Activated CD4-positive, alpha-beta memory T cell treated with anti-CD3 and anti-CD28 coated beads, Interleukin-2, amount 10 ng/mL, durations not matched to agents 7 days and 5 days (primary cell): ENCODE measurements around the gene PRKAR2A. TPM values are rescaled to one million over a fixed set of nuclear protein-coding genes. Genes with fewer than 3 reads are reported as not detected.
"Not testable (repeated sequence)": the region's sequence is repeated elsewhere in the genome, so short reads cannot be mapped to it uniquely, and the experiment has no call there.

Source experiments
- CTCF ChIA-PET: fragments of 350-600 bp; sonication (Branson Sonifier 250); formaldehyde crosslinking; loops from one replicate; lab custom pipeline; 2021; ENCODE audit warnings: antibody characterized with exemption, inconsistent platforms; lab: Charles Lee
- POLR2A ChIA-PET: fragments of 350-600 bp; sonication (Branson Sonifier 250); formaldehyde crosslinking; loops from one replicate; lab custom pipeline; 2021; ENCODE audit warnings: antibody characterized with exemption; lab: Charles Lee
- DNase-seq: peaks from one replicate; pipeline ENCODE4 v3.0.0-alpha.2; 2020
- H3K27ac Mint-ChIP-seq: one replicate; pipeline ENCODE4 v1.8.0; 2021; ENCODE audit warnings: mild to moderate bottlenecking, mixed read lengths
- H3K27me3 Mint-ChIP-seq: one replicate; pipeline ENCODE4 v1.8.0; 2021; ENCODE audit warnings: mixed read lengths
- H3K36me3 Mint-ChIP-seq: one replicate; pipeline ENCODE4 v1.8.0; 2021; ENCODE audit warnings: low read depth, mixed read lengths
- H3K4me1 Mint-ChIP-seq: one replicate; pipeline ENCODE4 v1.8.0; 2021; ENCODE audit warnings: mixed read lengths
- H3K4me3 Mint-ChIP-seq: one replicate; pipeline ENCODE4 v1.8.0; 2021; ENCODE audit warnings: mild to moderate bottlenecking, mixed read lengths
- H3K9me3 Mint-ChIP-seq: one replicate; pipeline ENCODE4 v1.8.0; 2021; ENCODE audit warnings: mixed read lengths
- total RNA-seq, 2 experiments: library from RNA; stranded (reverse); gene quantifications; one replicate each; pipeline ENCODE4 v1.2.3, GENCODE V29; 2021

The PRKAR2A gene
- total RNA-seq, 2 experiments from 2014 or later: 28.3 to 29.7 TPM

- POLR2A ChIA-PET, H3K4me1 Mint-ChIP-seq, H3K4me3 Mint-ChIP-seq, H3K36me3 Mint-ChIP-seq, H3K27ac Mint-ChIP-seq, H3K27me3 Mint-ChIP-seq, DNase-seq, H3K9me3 Mint-ChIP-seq: not testable (repeated sequence)
- CTCF ChIA-PET: interaction anchor here (1.9 to 3.2 kb wide), 2 partner anchors 18 to 253 kb away, joined by 5 to 11 read pairs; partner anchors contain the start of gene IP6K2
These were observed 112.5 kb downstream of the PRKAR2A start for GRCh38 chr3:48735075-48735767.

- POLR2A ChIA-PET, H3K27me3 Mint-ChIP-seq: not testable (repeated sequence)
These were observed 113.1 kb downstream of the PRKAR2A start for GRCh38 chr3:48734541-48734940.

GRCh38 chr3:48733752-48734518 is 113.7 kb downstream of the PRKAR2A start:
- H3K27ac Mint-ChIP-seq, H3K36me3 Mint-ChIP-seq, DNase-seq, POLR2A ChIA-PET, H3K27me3 Mint-ChIP-seq, H3K4me1 Mint-ChIP-seq, H3K9me3 Mint-ChIP-seq, H3K4me3 Mint-ChIP-seq, CTCF ChIA-PET: not testable (repeated sequence)

More at GRCh38 chr3:48734541-48734940, 113.1 kb downstream of the PRKAR2A start:
- DNase-seq, CTCF ChIA-PET, H3K9me3 Mint-ChIP-seq, H3K4me3 Mint-ChIP-seq, H3K4me1 Mint-ChIP-seq, H3K36me3 Mint-ChIP-seq, H3K27ac Mint-ChIP-seq: not testable (repeated sequence)

GRCh38 chr3:48727511-48727910 is 120.2 kb downstream of the PRKAR2A start:
- POLR2A ChIA-PET: interaction anchor here (1.4 kb wide), 1 partner anchor 10 kb away, joined by 4 read pairs; the partner anchor contains the start of gene IP6K2
- peaks cover 8% of the 10 kb centered on the region for H3K27me3 Mint-ChIP-seq
- no peak for DNase-seq
- H3K4me3 Mint-ChIP-seq: no peak overlapping the region
- CTCF ChIA-PET: interaction anchor here (0.8 kb wide), 1 partner anchor 10 kb away, joined by 3 read pairs; the partner anchor contains the start of gene IP6K2
- no peak overlapping the region for H3K27ac Mint-ChIP-seq
- H3K9me3 Mint-ChIP-seq: no peaks in the 10 kb centered on the region
- no peaks in the 10 kb centered on the region for H3K4me1 Mint-ChIP-seq
- H3K36me3 Mint-ChIP-seq: no peaks in the 10 kb centered on the region

- not testable (repeated sequence) for H3K9me3 Mint-ChIP-seq, H3K4me1 Mint-ChIP-seq, H3K4me3 Mint-ChIP-seq
These were observed 122.4 kb downstream of the PRKAR2A start for GRCh38 chr3:48725185-48725855.

GRCh38 chr3:48723725-48724124 is 123.9 kb downstream of the PRKAR2A start:
- Mint-ChIP-seq H3K9me3 (no peaks in the 10 kb centered on the region), H3K27ac (no peak overlapping the region), H3K4me3 (no peak overlapping the region), H3K4me1 (no peaks in the 10 kb centered on the region), H3K36me3 (no peaks in the 10 kb centered on the region), H3K27me3 (peaks cover 20% of the 10 kb centered on the region)
- POLR2A ChIA-PET: interaction anchor here (0.6 kb wide), 1 partner anchor 14 kb away, joined by 3 read pairs; no protein-coding TSS in a partner anchor
- CTCF ChIA-PET: interaction anchor here (0.8 kb wide), 1 partner anchor 16 kb away, joined by 3 read pairs; no protein-coding TSS in a partner anchor
- DNase-seq: no peak

More at GRCh38 chr3:48725185-48725855, 122.4 kb downstream of the PRKAR2A start:
- H3K27ac Mint-ChIP-seq, DNase-seq, H3K36me3 Mint-ChIP-seq, CTCF ChIA-PET: not testable (repeated sequence)
- peaks cover 10% of the 10 kb centered on the region for H3K27me3 Mint-ChIP-seq
- POLR2A ChIA-PET: interaction anchor here (1.3 kb wide), 1 partner anchor 8 kb away, joined by 4 read pairs; the partner anchor contains the start of gene IP6K2

- H3K36me3 Mint-ChIP-seq, CTCF ChIA-PET, H3K9me3 Mint-ChIP-seq, H3K4me3 Mint-ChIP-seq, DNase-seq, H3K4me1 Mint-ChIP-seq, H3K27ac Mint-ChIP-seq: not testable (repeated sequence)
- peaks cover 25% of the 10 kb centered on the region for H3K27me3 Mint-ChIP-seq
- POLR2A ChIA-PET: interaction anchor here (0.6 kb wide), 1 partner anchor 13 kb away, joined by 3 read pairs; no protein-coding TSS in a partner anchor
These were observed 124.4 kb downstream of the PRKAR2A start for GRCh38 chr3:48723293-48723692.

- Mint-ChIP-seq H3K36me3 (peaks cover 32% of the 10 kb centered on the region), H3K9me3 (no peaks in the 10 kb centered on the region), H3K27me3 (peaks cover 19% of the 10 kb centered on the region), H3K4me1 (peaks cover 44% of the 10 kb centered on the region), H3K27ac (peak within 1 kb of the TSS; percentile 96), H3K4me3 (peak within 1 kb of the TSS; percentile 100)
- peak; percentile 99 for DNase-seq
- ChIA-PET POLR2A (interaction anchor here (0.6 to 3.1 kb wide), 25 partner anchors 9 to 448 kb away, joined by 3 to 23 read pairs (median 4); partner anchors contain the start of genes ARIH2, CCDC51, CELSR3 and DALRD3), CTCF (interaction anchor here (0.6 to 2.2 kb wide), 8 partner anchors 11 to 377 kb away, joined by 3 to 11 read pairs (median 5); partner anchors contain the start of genes NCKIPSD, QRICH1 and WDR6)
These were observed 130.5 kb downstream of the PRKAR2A start, which contains the start of gene IP6K2 for GRCh38 chr3:48716982-48717746. Gene IP6K2 (minus strand): TSS chr3:48717221. CDS start chr3:48695291, 21,930 bp downstream.

- peak overlapping the region; percentile 96 for H3K27ac Mint-ChIP-seq
- POLR2A ChIA-PET: interaction anchor here (0.6 to 3.1 kb wide), 29 partner anchors 8 to 586 kb away, joined by 3 to 23 read pairs (median 4); partner anchors contain the start of genes ARIH2, CCDC51, CELSR3 and DALRD3
- peak overlapping the region; percentile 100 for H3K4me3 Mint-ChIP-seq
- H3K9me3 Mint-ChIP-seq: no peaks in the 10 kb centered on the region
- H3K27me3 Mint-ChIP-seq: peaks cover 19% of the 10 kb centered on the region
- H3K4me1 Mint-ChIP-seq: peaks cover 48% of the 10 kb centered on the region
- CTCF ChIA-PET: interaction anchor here (0.6 to 2.2 kb wide), 12 partner anchors 11 to 1257 kb away, joined by 3 to 11 read pairs (median 4); partner anchors contain the start of genes NCKIPSD, QRICH1 and WDR6
- DNase-seq: peak; percentile 36
- peaks cover 36% of the 10 kb centered on the region for H3K36me3 Mint-ChIP-seq
These were observed 131.1 kb downstream of the PRKAR2A start for GRCh38 chr3:48716508-48716981.

GRCh38 chr3:48715174-48715800 is 132.4 kb downstream of the PRKAR2A start:
- Mint-ChIP-seq H3K4me1 (peaks cover 52% of the 10 kb centered on the region), H3K27me3 (peaks cover 16% of the 10 kb centered on the region), H3K4me3 (peak overlapping the region; percentile 100), H3K36me3 (peaks cover 45% of the 10 kb centered on the region), H3K27ac (peak overlapping the region; percentile 49), H3K9me3 (no peaks in the 10 kb centered on the region)
- no peak for DNase-seq
- CTCF ChIA-PET: interaction anchor here (0.5 to 1.7 kb wide), 6 partner anchors 17 to 305 kb away, joined by 3 to 4 read pairs (median 3); no protein-coding TSS in a partner anchor
- POLR2A ChIA-PET: interaction anchor here (0.8 to 3.1 kb wide), 11 partner anchors 29 to 306 kb away, joined by 3 to 23 read pairs (median 6); partner anchors contain the start of genes ARIH2, NCKIPSD, NDUFAF3 and PRKAR2A

GRCh38 chr3:48711727-48712126 is 135.9 kb downstream of the PRKAR2A start:
- CTCF ChIA-PET: interaction anchor here (1.5 kb wide), 1 partner anchor 28 kb away, joined by 4 read pairs; no protein-coding TSS in a partner anchor
- Mint-ChIP-seq H3K4me1 (peaks cover 49% of the 10 kb centered on the region), H3K4me3 (no peak overlapping the region), H3K9me3 (no peaks in the 10 kb centered on the region), H3K27ac (no peak overlapping the region), H3K27me3 (no peaks in the 10 kb centered on the region), H3K36me3 (peaks cover 62% of the 10 kb centered on the region)
- DNase-seq: no peak
- POLR2A ChIA-PET: interaction anchor here (1.2 kb wide), 1 partner anchor 19 kb away, joined by 3 read pairs; no protein-coding TSS in a partner anchor
